ENCODE measurements around the gene OOSP1. TPM values are rescaled to one million over a fixed set of nuclear protein-coding genes. Genes with fewer than 3 reads are reported as not detected.

Gene OOSP1
- total and polyA plus RNA-seq, 2 donors (not counting 3 experiments of a cell fraction or from before 2014, with no cell fraction given) = 0.11 TPM; not detected in 1

DNA sequence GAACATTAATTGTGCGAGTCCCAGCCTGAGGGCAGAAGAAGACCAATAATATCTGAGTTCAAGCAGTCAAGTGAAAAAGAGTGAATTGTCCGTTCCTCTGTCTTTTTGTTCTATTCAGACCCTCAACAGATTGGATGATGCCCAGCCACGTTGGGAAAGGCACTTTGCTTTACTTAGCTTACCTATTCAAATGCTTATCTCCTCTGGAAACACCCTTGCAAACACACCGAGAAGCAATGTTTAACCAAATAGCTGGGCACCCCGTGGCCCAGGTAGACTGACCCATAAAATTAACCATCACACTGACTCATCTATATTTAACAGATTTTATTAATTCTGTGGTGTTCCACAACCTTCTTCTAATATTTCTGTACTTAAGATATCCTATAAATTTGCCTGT is 34.9 kb downstream of the OOSP1 start:
- ChIA-PET POLR2A (interaction anchor here (0.6 kb wide), 1 partner anchor 132 kb away, joined by 6 read pairs; no protein-coding TSS in a partner anchor), CTCF (no interaction called here)

More for the DNA sequence above, 34.9 kb downstream of the OOSP1 start:
- no peak for DNase-seq (ENCODE audit: low read depth, low spot score)
- no peaks in the 10 kb centered on the region for H3K79me2 ChIP-seq (ENCODE audit: control insufficient read depth, insufficient read depth, low read length)
- H3K27ac ChIP-seq (ENCODE audit: insufficient read depth, low read depth, low read length) = no peak overlapping the region
- no peaks in the 10 kb centered on the region for H3K36me3 ChIP-seq (ENCODE audit: control insufficient read depth in 2 of 2, extremely low read depth in 1 of 2, insufficient read depth in 2 of 2, low read length in 2 of 2)
- H3K4me1 ChIP-seq (ENCODE audit: control insufficient read depth, extremely low read depth, insufficient read depth, low read length) = no peaks in the 10 kb centered on the region
- no peak overlapping the region for H3K4me2 ChIP-seq (ENCODE audit: insufficient read depth, low read length)
- TF ChIP-seq MYC (IDR thresholded peaks at IDR 0.05; ENCODE audit: low read depth, low read length) = no peak
- no peak for TF ChIP-seq GATA2 (IDR thresholded peaks at IDR 0.05; ENCODE audit: insufficient read depth, insufficient read length, low read depth, low read length)
- TF ChIP-seq FOS (IDR thresholded peaks at IDR 0.05; ENCODE audit: borderline replicate concordance, insufficient read depth, low read length) = no peak
- no peak for TF ChIP-seq EZH2 (IDR thresholded peaks at IDR 0.05; ENCODE audit: borderline replicate concordance, low read depth, low read length, severe bottlenecking)
- TF ChIP-seq, protein P1, sequence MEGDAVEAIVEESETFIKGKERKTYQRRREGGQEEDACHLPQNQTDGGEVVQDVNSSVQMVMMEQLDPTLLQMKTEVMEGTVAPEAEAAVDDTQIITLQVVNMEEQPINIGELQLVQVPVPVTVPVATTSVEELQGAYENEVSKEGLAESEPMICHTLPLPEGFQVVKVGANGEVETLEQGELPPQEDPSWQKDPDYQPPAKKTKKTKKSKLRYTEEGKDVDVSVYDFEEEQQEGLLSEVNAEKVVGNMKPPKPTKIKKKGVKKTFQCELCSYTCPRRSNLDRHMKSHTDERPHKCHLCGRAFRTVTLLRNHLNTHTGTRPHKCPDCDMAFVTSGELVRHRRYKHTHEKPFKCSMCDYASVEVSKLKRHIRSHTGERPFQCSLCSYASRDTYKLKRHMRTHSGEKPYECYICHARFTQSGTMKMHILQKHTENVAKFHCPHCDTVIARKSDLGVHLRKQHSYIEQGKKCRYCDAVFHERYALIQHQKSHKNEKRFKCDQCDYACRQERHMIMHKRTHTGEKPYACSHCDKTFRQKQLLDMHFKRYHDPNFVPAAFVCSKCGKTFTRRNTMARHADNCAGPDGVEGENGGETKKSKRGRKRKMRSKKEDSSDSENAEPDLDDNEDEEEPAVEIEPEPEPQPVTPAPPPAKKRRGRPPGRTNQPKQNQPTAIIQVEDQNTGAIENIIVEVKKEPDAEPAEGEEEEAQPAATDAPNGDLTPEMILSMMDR (IDR thresholded peaks at IDR 0.05; ENCODE audit: extremely low read depth in 1 of 2, insufficient read depth in 1 of 2, low read depth in 1 of 2, low read length in 2 of 2) = no peak
- no peak for TF ChIP-seq JUN (IDR thresholded peaks at IDR 0.05; ENCODE audit: borderline replicate concordance, insufficient read depth, insufficient read length, low read depth)
- TF ChIP-seq, protein P2, sequence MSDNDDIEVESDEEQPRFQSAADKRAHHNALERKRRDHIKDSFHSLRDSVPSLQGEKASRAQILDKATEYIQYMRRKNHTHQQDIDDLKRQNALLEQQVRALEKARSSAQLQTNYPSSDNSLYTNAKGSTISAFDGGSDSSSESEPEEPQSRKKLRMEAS (IDR thresholded peaks at IDR 0.05; ENCODE audit: insufficient read depth, insufficient read length) = no peak
- TF ChIP-seq POLR2AphosphoS5 (IDR thresholded peaks at IDR 0.05; ENCODE audit: insufficient read depth, low read depth, low read length) = no peak
- no peaks in the 10 kb centered on the region for H4K20me1 ChIP-seq (replicated peaks; ENCODE audit: control insufficient read depth, extremely low read depth, insufficient read depth, low read length)
- no peak overlapping the region for H3K9ac ChIP-seq (replicated peaks; ENCODE audit: extremely low read depth, insufficient read depth, low read length)
- BruUV-seq (replicated peaks) = no TSS peak
- FAIRE-seq = no peak
- intact Hi-C loops (cut with micrococcal nuclease) = no loop called here
- H3K27me3 ChIP-seq (ENCODE audit: control insufficient read depth in 2 of 2, insufficient read depth in 2 of 2, low read length in 2 of 2) = peaks cover 2 to 6% of the 10 kb centered on the region in 2 experiments
- no peak overlapping the region for H2AFZ ChIP-seq (ENCODE audit: low read depth, low read length)
- H3K9me3 ChIP-seq (replicated peaks; ENCODE audit: control insufficient read depth, insufficient read depth, low read length) = no peaks in the 10 kb centered on the region
- no peak overlapping the region for H3K4me3 ChIP-seq (replicated peaks in 1 of 3; ENCODE audit: insufficient read depth in 1 of 3, low read depth in 1 of 3, low read length in 3 of 3)
- H3K9me1 ChIP-seq (replicated peaks; ENCODE audit: control insufficient read depth, extremely low read depth, insufficient read depth, low read length) = no peaks in the 10 kb centered on the region
- dilution Hi-C loops (cut with MboI; ENCODE audit: extremely low pct_ligation_motif_present, low sequenced_read_pairs) = no loop called here

Data from endothelial cell of umbilical vein (primary cell).